ENCODE data around the gene CACNG8.

DNA sequence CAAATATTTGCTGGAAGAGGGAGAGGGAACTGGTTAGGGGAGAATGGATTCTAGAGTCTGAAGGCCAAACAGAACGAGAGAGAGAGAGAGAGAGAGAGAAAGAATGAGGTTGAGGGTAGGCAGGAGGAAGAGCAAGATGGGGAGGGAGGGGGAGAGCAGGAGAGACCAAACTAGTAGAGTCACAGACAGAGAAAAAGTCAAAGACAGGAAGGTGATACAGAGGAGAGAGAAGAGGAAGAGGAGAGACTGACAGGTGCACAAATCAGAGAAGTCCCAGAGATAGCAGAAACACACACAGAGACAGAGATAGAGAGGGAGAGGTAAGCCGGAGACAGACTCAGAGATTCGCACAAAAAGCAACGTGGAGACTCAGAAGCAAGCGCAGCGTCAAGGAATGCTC is 23.1 kb downstream of the CACNG8 start:
- TF ChIP-seq, protein P1, sequence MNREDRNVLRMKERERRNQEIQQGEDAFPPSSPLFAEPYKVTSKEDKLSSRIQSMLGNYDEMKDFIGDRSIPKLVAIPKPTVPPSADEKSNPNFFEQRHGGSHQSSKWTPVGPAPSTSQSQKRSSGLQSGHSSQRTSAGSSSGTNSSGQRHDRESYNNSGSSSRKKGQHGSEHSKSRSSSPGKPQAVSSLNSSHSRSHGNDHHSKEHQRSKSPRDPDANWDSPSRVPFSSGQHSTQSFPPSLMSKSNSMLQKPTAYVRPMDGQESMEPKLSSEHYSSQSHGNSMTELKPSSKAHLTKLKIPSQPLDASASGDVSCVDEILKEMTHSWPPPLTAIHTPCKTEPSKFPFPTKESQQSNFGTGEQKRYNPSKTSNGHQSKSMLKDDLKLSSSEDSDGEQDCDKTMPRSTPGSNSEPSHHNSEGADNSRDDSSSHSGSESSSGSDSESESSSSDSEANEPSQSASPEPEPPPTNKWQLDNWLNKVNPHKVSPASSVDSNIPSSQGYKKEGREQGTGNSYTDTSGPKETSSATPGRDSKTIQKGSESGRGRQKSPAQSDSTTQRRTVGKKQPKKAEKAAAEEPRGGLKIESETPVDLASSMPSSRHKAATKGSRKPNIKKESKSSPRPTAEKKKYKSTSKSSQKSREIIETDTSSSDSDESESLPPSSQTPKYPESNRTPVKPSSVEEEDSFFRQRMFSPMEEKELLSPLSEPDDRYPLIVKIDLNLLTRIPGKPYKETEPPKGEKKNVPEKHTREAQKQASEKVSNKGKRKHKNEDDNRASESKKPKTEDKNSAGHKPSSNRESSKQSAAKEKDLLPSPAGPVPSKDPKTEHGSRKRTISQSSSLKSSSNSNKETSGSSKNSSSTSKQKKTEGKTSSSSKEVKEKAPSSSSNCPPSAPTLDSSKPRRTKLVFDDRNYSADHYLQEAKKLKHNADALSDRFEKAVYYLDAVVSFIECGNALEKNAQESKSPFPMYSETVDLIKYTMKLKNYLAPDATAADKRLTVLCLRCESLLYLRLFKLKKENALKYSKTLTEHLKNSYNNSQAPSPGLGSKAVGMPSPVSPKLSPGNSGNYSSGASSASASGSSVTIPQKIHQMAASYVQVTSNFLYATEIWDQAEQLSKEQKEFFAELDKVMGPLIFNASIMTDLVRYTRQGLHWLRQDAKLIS (CRISPR knock-in tag; IDR thresholded peaks at IDR 0.05; ENCODE audit: borderline replicate concordance): no peak
- TF ChIP-seq FOXK1 (CRISPR knock-in tag; IDR thresholded peaks at IDR 0.05): no peak
- TF ChIP-seq SP1 (CRISPR knock-in tag; conservative IDR thresholded peaks at IDR 0.05): no peak
- TF ChIP-seq ESRRA (CRISPR knock-in tag; IDR thresholded peaks at IDR 0.05; ENCODE audit: borderline replicate concordance): no peak
- TF ChIP-seq, protein P2, sequence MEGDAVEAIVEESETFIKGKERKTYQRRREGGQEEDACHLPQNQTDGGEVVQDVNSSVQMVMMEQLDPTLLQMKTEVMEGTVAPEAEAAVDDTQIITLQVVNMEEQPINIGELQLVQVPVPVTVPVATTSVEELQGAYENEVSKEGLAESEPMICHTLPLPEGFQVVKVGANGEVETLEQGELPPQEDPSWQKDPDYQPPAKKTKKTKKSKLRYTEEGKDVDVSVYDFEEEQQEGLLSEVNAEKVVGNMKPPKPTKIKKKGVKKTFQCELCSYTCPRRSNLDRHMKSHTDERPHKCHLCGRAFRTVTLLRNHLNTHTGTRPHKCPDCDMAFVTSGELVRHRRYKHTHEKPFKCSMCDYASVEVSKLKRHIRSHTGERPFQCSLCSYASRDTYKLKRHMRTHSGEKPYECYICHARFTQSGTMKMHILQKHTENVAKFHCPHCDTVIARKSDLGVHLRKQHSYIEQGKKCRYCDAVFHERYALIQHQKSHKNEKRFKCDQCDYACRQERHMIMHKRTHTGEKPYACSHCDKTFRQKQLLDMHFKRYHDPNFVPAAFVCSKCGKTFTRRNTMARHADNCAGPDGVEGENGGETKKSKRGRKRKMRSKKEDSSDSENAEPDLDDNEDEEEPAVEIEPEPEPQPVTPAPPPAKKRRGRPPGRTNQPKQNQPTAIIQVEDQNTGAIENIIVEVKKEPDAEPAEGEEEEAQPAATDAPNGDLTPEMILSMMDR (IDR thresholded peaks at IDR 0.05): no peak
- TF ChIP-seq, protein P3, sequence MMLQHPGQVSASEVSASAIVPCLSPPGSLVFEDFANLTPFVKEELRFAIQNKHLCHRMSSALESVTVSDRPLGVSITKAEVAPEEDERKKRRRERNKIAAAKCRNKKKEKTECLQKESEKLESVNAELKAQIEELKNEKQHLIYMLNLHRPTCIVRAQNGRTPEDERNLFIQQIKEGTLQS (CRISPR knock-in tag; conservative IDR thresholded peaks at IDR 0.05): no peak

Data from WTC11 (cell line).